HepG2 (cell line): ENCODE measurements around the gene MIER1. TPM values are rescaled to one million over a fixed set of nuclear protein-coding genes. Genes with fewer than 3 reads are reported as not detected.

Source experiments
- ARID2 ChIP-seq: sonication (generic); formaldehyde crosslinking; IDR thresholded peaks from 2 replicates; pipeline ENCODE4 v1.8.1; 2022; ENCODE audit warnings: mild to moderate bottlenecking, missing genetic modification reagents, borderline replicate concordance
- CBFB ChIP-seq: sonication (generic); formaldehyde crosslinking; IDR thresholded peaks from 2 replicates; pipeline ENCODE4 v1.4.0; 2020; ENCODE audit warnings: missing genetic modification reagents
- DNMT1 ChIP-seq: sonication (generic); formaldehyde crosslinking; IDR thresholded peaks from 2 replicates; pipeline ENCODE4 v1.5.1; 2020; ENCODE audit warnings: mild to moderate bottlenecking, missing genetic modification reagents
- FOSL2 ChIP-seq: sonication (generic); formaldehyde crosslinking; IDR thresholded peaks from 2 replicates; pipeline ENCODE4 v1.4.0; 2020; ENCODE audit warnings: missing genetic modification reagents
- FOXA3 ChIP-seq: IDR thresholded peaks from 2 replicates; pipeline ENCODE4 v1.6.1; 2016; ENCODE audit warnings: missing genetic modification reagents, missing compliant biosample characterization
- POGZ ChIP-seq: sonication (generic); formaldehyde crosslinking; IDR thresholded peaks from 2 replicates; pipeline ENCODE4 v1.4.0; 2020; ENCODE audit warnings: mild to moderate bottlenecking, missing genetic modification reagents
- POLR2G ChIP-seq: fragments of 200-400 bp; formaldehyde crosslinking; IDR thresholded peaks from 2 replicates; pipeline ENCODE4 v1.6.1; 2018; ENCODE audit warnings: mild to moderate bottlenecking, low read depth, low read length, moderate library complexity
- SNAI1 ChIP-seq: sonication (generic); formaldehyde crosslinking; IDR thresholded peaks from 2 replicates; pipeline ENCODE4 v1.5.0; 2020; ENCODE audit warnings: mild to moderate bottlenecking, missing genetic modification reagents, borderline replicate concordance
- STAG1 ChIP-seq: sonication (generic); formaldehyde crosslinking; IDR thresholded peaks from 2 replicates; pipeline ENCODE4 v1.4.0; 2020; ENCODE audit warnings: missing genetic modification reagents
- USF2 ChIP-seq, 2 experiments: sonication (generic) in 1 of 2; formaldehyde crosslinking in 1 of 2; IDR thresholded peaks; 2 replicates each; pipeline versions ENCODE4 v1.5.1 to v1.6.1; 2011 to 2020; ENCODE audit warnings: borderline replicate concordance in 1 of 2, low read depth in 1 of 2, low read length in 1 of 2, mild to moderate bottlenecking in 1 of 2, missing genetic modification reagents in 1 of 2, moderate library complexity in 1 of 2
- ZBTB34 ChIP-seq: sonication (generic); formaldehyde crosslinking; IDR thresholded peaks from 2 replicates; pipeline ENCODE4 v1.8.0; 2022; ENCODE audit warnings: mild to moderate bottlenecking, missing genetic modification reagents
- ZNF275 ChIP-seq: sonication (generic); formaldehyde crosslinking; IDR thresholded peaks from 2 replicates; pipeline ENCODE4 v1.8.0; 2022; ENCODE audit warnings: missing genetic modification reagents, mild to moderate bottlenecking, inconsistent platforms, borderline replicate concordance
- ZNF382 ChIP-seq: sonication (generic); formaldehyde crosslinking; IDR thresholded peaks from 2 replicates; pipeline ENCODE4 v1.5.0; 2020; ENCODE audit warnings: missing genetic modification reagents, mild to moderate bottlenecking, borderline replicate concordance
- ZNF652 ChIP-seq: IDR thresholded peaks from 2 replicates; pipeline ENCODE4 v1.6.1; 2016; ENCODE audit warnings: low read depth, borderline replicate concordance
- ZNF672 ChIP-seq: sonication (generic); formaldehyde crosslinking; IDR thresholded peaks from 2 replicates; pipeline ENCODE4 v1.8.1; 2022; ENCODE audit warnings: missing genetic modification reagents
- polyA plus RNA-seq, 8 experiments: library from polyadenylated mRNA; depleted of rRNA in 3 of 8; stranded (reverse) in 7 of 8; unstranded in 1 of 8; fragments of >200 nt; fragmentation: Illumina TruSeq in 4 of 8; extraction: Trizol in 4 of 8; gene quantifications; 2 replicates each; pipeline versions ENCODE4 v1.2.1 to v1.2.3, GENCODE V29; 2011 to 2016; ENCODE audit warnings: low read depth in 4 of 8, missing spikeins in 1 of 8, mixed read lengths in 1 of 8; ENCODE audit not compliant: insufficient read depth in 1 of 8
- total RNA-seq, 5 experiments: library from RNA; depleted of rRNA; stranded (reverse); fragments of >200 nt; fragmentation: Illumina TruSeq; extraction: Trizol; gene quantifications; 2 replicates each; pipeline ENCODE4 v1.2.3, GENCODE V29; 2016; ENCODE audit warnings: low read depth in 1 of 5
- TF ChIP-seq, protein P1 (sequence below): sonication (generic); formaldehyde crosslinking; IDR thresholded peaks from 2 replicates; pipeline ENCODE4 v1.4.0; 2020; ENCODE audit warnings: missing genetic modification reagents
- TF ChIP-seq, protein P2 (sequence below): IDR thresholded peaks from 2 replicates; pipeline ENCODE4 v1.6.1; 2012; ENCODE audit warnings: low read depth, low read length, improper control_type of control experiment
- TF ChIP-seq, protein P3 (sequence below), 2 experiments: sonication (generic) in 1 of 2; formaldehyde crosslinking in 1 of 2; IDR thresholded peaks; 2 replicates each; pipeline versions ENCODE4 v1.4.0 to v1.6.1; 2018 to 2020; ENCODE audit warnings: missing genetic modification reagents in 2 of 2, borderline replicate concordance in 1 of 2, low read depth in 1 of 2, mild to moderate bottlenecking in 1 of 2, missing biosample characterization in 1 of 2

The MIER1 gene
- total and polyA plus RNA-seq, 2 of the 13 experiments (the other 11 are each of a cell fraction or from before 2014, with no cell fraction given): 7.0 to 30.4 TPM

DNA sequence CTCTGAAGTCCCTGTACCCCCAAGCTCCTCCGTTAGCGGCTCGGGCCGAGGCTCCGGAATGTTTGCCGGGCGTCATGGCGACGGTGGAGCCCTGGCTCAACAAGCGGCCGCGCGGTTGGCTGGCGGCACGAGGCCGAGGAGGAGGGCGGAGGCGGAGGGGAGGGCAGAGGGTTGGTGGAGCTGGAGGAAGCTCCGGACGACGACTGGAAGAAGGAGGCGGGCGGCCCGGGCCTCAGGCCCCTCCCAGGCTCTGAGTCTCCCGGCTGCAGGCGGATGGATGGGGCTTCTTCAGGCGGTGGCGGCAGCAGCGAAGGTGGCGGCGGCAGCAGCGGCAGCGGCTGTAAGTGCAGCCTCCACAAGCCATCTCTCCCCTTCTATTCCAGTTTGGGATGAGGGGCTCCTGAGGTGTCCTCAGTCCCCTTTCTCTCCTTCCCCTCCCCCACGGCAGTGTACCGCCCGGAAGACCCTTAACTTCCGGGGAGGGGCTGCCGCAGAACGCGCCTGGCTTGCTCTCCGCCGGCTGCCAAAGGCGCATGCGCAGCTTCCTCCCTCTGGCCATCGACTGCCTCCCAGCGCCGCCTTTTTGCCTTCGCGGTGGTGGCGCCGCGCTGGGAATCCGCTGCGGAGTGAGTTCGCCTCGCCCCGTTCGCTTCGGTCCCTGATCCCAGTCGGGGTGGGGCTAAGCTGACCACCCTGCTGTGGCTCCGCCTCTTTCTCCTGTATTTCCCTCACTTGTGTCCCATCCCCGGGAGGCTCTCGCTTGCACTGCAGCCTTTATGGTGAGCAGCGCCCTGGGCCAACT lies at the start of gene MIER1, which contains the start of gene DNAI4 (continued):
- TF ChIP-seq USF2 (IDR thresholded peaks at IDR 0.05; ENCODE audit: low read depth, low read length) (no peak), USF2 (CRISPR knock-in tag; IDR thresholded peaks at IDR 0.05; ENCODE audit: borderline replicate concordance) (no peak), ZNF275 (CRISPR knock-in tag) (peak; percentile 65; the same call in 1 of the 2 replicates), FOSL2 (CRISPR knock-in tag) (no peak), ZNF652 (no peak), POLR2G (peak; percentile 94), STAG1 (CRISPR knock-in tag) (no peak), POGZ (CRISPR knock-in tag) (peak; percentile 64), SNAI1 (CRISPR knock-in tag) (no peak), ARID2 (CRISPR knock-in tag) (0 out of 2 replicates have a peak, but pooled peaks have one; percentile 28), ZNF672 (CRISPR knock-in tag) (no peak), ZBTB34 (CRISPR knock-in tag) (no peak), CBFB (CRISPR knock-in tag) (no peak), ZNF382 (CRISPR knock-in tag) (no peak), DNMT1 (CRISPR knock-in tag) (no peak), FOXA3 (no peak; the same call in 1 of the 2 replicates)
- TF ChIP-seq, protein P1, sequence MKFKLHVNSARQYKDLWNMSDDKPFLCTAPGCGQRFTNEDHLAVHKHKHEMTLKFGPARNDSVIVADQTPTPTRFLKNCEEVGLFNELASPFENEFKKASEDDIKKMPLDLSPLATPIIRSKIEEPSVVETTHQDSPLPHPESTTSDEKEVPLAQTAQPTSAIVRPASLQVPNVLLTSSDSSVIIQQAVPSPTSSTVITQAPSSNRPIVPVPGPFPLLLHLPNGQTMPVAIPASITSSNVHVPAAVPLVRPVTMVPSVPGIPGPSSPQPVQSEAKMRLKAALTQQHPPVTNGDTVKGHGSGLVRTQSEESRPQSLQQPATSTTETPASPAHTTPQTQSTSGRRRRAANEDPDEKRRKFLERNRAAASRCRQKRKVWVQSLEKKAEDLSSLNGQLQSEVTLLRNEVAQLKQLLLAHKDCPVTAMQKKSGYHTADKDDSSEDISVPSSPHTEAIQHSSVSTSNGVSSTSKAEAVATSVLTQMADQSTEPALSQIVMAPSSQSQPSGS (CRISPR knock-in tag): no peak
- TF ChIP-seq, protein P2, sequence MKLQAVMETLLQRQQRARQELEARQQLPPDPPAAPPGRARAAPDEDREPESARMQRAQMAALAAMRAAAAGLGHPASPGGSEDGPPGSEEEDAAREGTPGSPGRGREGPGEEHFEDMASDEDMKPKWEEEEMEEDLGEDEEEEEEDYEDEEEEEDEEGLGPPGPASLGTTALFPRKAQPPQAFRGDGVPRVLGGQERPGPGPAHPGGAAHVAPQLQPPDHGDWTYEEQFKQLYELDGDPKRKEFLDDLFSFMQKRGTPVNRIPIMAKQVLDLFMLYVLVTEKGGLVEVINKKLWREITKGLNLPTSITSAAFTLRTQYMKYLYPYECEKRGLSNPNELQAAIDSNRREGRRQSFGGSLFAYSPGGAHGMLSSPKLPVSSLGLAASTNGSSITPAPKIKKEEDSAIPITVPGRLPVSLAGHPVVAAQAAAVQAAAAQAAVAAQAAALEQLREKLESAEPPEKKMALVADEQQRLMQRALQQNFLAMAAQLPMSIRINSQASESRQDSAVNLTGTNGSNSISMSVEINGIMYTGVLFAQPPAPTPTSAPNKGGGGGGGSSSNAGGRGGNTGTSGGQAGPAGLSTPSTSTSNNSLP: no peak
- TF ChIP-seq, protein P3, sequence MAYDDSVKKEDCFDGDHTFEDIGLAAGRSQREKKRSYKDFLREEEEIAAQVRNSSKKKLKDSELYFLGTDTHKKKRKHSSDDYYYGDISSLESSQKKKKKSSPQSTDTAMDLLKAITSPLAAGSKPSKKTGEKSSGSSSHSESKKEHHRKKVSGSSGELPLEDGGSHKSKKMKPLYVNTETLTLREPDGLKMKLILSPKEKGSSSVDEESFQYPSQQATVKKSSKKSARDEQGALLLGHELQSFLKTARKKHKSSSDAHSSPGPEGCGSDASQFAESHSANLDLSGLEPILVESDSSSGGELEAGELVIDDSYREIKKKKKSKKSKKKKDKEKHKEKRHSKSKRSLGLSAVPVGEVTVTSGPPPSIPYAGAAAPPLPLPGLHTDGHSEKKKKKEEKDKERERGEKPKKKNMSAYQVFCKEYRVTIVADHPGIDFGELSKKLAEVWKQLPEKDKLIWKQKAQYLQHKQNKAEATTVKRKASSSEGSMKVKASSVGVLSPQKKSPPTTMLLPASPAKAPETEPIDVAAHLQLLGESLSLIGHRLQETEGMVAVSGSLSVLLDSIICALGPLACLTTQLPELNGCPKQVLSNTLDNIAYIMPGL (CRISPR knock-in tag; IDR thresholded peaks at IDR 0.05; ENCODE audit: borderline replicate concordance in 1 of 2, low read depth in 1 of 2): peak; percentile 46 to 81; a peak in 2 of 4 replicates
